Activated naive CD4-positive, alpha-beta T cell treated with anti-CD3 and anti-CD28 coated beads, Interleukin-2, amount 50 U/mL, for 24 hours (primary cell): ENCODE results near the gene KCNAB1.
A peak's percentile ranks its signal among the peaks of the same experiment; 100 is the strongest.
"Not testable (repeated sequence)": the region's sequence is repeated elsewhere in the genome, so short reads cannot be mapped to it uniquely, and the experiment has no call there.

ENCODE experiments used
- H3K27ac Mint-ChIP-seq: one replicate; pipeline ENCODE4 v1.8.0; 2021; ENCODE audit warnings: mild to moderate bottlenecking, mixed read lengths
- H3K27me3 Mint-ChIP-seq: one replicate; pipeline ENCODE4 v1.8.0; 2021; ENCODE audit warnings: mixed read lengths
- H3K36me3 Mint-ChIP-seq: one replicate; pipeline ENCODE4 v1.8.0; 2021; ENCODE audit warnings: mixed read lengths
- H3K4me1 Mint-ChIP-seq: one replicate; pipeline ENCODE4 v1.8.0; 2021; ENCODE audit warnings: mixed read lengths
- H3K4me3 Mint-ChIP-seq: one replicate; pipeline ENCODE4 v1.8.0; 2021; ENCODE audit warnings: mild to moderate bottlenecking, mixed read lengths
- H3K9me3 Mint-ChIP-seq: one replicate; pipeline ENCODE4 v1.8.0; 2021; ENCODE audit warnings: mixed read lengths

The KCNAB1 gene

GRCh38 chr3:156543043-156543555 lies 422.7 kb downstream of the KCNAB1 start:
- H3K36me3 Mint-ChIP-seq = peaks cover 10% of the 10 kb centered on the region
- H3K4me1 Mint-ChIP-seq = peaks cover 27% of the 10 kb centered on the region
- H3K27me3 Mint-ChIP-seq = no peaks in the 10 kb centered on the region
- H3K4me3 Mint-ChIP-seq = no peak overlapping the region
- H3K27ac Mint-ChIP-seq = no peak overlapping the region
- no peaks in the 10 kb centered on the region for H3K9me3 Mint-ChIP-seq

DNA sequence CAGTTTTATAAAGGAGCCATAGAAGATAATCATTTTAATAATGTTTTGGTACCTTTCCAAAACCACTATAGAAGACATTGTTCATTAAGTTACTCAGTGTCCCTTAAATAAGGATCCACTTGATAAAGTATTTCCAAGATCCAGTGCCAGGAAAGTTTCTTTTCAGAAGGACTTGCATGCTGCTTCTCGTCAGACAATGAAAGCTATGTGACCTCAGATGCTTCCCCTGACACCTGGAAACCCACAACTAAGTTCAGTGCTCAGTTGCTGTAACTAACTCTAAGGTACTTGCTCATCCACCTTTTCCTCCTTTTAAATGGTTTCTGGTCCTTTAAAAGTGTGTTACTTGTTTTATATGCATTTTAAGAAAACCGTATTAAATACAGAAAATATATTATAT lies 427.3 kb downstream of the KCNAB1 start:
- no peaks in the 10 kb centered on the region for H3K9me3 Mint-ChIP-seq
- no peak overlapping the region for H3K27ac Mint-ChIP-seq

GRCh38 chr3:156548041-156548687 lies 427.8 kb downstream of the KCNAB1 start:
- no peaks in the 10 kb centered on the region for H3K9me3 Mint-ChIP-seq
- no peaks in the 10 kb centered on the region for H3K27me3 Mint-ChIP-seq
- H3K27ac Mint-ChIP-seq = no peak overlapping the region
- no peak overlapping the region for H3K4me3 Mint-ChIP-seq
- peaks cover 23% of the 10 kb centered on the region for H3K36me3 Mint-ChIP-seq
- H3K4me1 Mint-ChIP-seq = peaks cover 66% of the 10 kb centered on the region

More for the DNA sequence above, 427.3 kb downstream of the KCNAB1 start:
- peaks cover 24% of the 10 kb centered on the region for H3K36me3 Mint-ChIP-seq
- H3K4me1 Mint-ChIP-seq = peaks cover 62% of the 10 kb centered on the region
- no peaks in the 10 kb centered on the region for H3K27me3 Mint-ChIP-seq
- H3K4me3 Mint-ChIP-seq = no peak overlapping the region

GRCh38 chr3:156548902-156549301 lies 428.5 kb downstream of the KCNAB1 start:
- H3K36me3 Mint-ChIP-seq = peaks cover 23% of the 10 kb centered on the region
- no peak overlapping the region for H3K4me3 Mint-ChIP-seq
- no peak overlapping the region for H3K27ac Mint-ChIP-seq
- H3K27me3 Mint-ChIP-seq = no peaks in the 10 kb centered on the region
- H3K4me1 Mint-ChIP-seq = peaks cover 73% of the 10 kb centered on the region
- no peaks in the 10 kb centered on the region for H3K9me3 Mint-ChIP-seq

GRCh38 chr3:156551261-156551660 lies 430.9 kb downstream of the KCNAB1 start:
- no peaks in the 10 kb centered on the region for H3K27me3 Mint-ChIP-seq
- H3K36me3 Mint-ChIP-seq = peaks cover 22% of the 10 kb centered on the region
- no peak overlapping the region for H3K27ac Mint-ChIP-seq
- no peaks in the 10 kb centered on the region for H3K9me3 Mint-ChIP-seq
- H3K4me3 Mint-ChIP-seq = peak overlapping the region; percentile 49
- peaks cover 71% of the 10 kb centered on the region for H3K4me1 Mint-ChIP-seq

DNA sequence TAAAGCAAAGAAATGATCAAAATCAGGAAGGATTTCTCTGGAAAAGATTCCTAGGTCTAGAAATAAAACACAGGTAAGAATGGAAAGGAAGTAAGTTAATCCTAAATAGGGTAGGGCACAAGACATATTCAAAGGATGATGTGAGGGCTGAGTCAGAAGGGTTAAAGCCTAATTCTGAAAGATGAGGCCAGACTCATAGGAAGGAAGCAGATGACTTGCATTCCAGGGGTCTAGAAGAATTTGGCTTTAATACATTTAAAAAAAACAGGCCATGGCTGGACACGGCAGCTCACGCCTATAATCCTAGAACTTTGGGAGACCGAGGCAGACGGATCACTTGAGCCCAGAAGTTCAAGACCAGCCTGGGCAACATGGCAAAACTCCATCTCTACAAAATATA lies 431.4 kb downstream of the KCNAB1 start:
- peak overlapping the region; percentile 49 for H3K4me3 Mint-ChIP-seq
- H3K36me3 Mint-ChIP-seq = peaks cover 18% of the 10 kb centered on the region
- peaks cover 69% of the 10 kb centered on the region for H3K4me1 Mint-ChIP-seq
- no peak overlapping the region for H3K27ac Mint-ChIP-seq
- H3K9me3 Mint-ChIP-seq = no peaks in the 10 kb centered on the region
- no peaks in the 10 kb centered on the region for H3K27me3 Mint-ChIP-seq

- H3K36me3 Mint-ChIP-seq = peaks cover 17% of the 10 kb centered on the region
- no peak overlapping the region for H3K27ac Mint-ChIP-seq
- H3K4me1 Mint-ChIP-seq = peaks cover 60% of the 10 kb centered on the region
- no peaks in the 10 kb centered on the region for H3K27me3 Mint-ChIP-seq
- H3K4me3 Mint-ChIP-seq = peak overlapping the region; percentile 96
- no peaks in the 10 kb centered on the region for H3K9me3 Mint-ChIP-seq
Measured at GRCh38 chr3:156552973-156553372, 432.6 kb downstream of the KCNAB1 start.

DNA sequence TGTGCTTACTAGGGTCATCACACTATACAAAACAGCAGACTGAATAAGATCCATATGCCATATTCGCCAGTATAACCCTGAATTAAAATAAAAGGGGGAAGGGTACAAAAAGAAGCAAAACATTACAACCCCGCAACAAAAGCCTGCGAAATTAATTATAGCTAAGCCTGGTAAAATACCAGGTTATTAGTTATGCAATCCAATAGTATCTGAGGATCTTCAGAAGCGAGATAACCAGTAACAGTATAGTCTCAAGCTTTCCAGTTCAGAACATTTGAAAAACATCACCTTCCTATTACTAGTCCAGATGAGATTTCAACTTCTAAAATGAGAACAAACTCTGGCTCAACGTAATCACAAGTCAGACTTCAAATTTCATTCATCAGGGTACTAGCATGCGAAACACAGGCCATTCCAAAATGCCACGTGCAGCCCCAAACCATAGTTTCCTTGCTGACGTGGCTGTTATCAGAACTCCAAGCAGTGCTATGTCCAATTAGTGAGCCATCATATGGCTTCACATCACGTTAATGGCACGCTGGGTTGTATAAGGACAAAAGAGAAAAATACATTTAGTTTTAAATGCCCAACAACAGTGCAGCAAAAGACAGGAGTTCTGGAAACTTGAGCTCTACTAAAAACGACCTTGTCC lies 433.5 kb downstream of the KCNAB1 start:
- peaks cover 57% of the 10 kb centered on the region for H3K4me1 Mint-ChIP-seq
- no peaks in the 10 kb centered on the region for H3K27me3 Mint-ChIP-seq
- peaks cover 15% of the 10 kb centered on the region for H3K36me3 Mint-ChIP-seq

GRCh38 chr3:156554515-156554841 lies 434.1 kb downstream of the KCNAB1 start:
- peak overlapping the region; percentile 96 for H3K27ac Mint-ChIP-seq
- H3K4me1 Mint-ChIP-seq = peaks cover 55% of the 10 kb centered on the region
- peak overlapping the region; percentile 96 for H3K4me3 Mint-ChIP-seq
- H3K27me3 Mint-ChIP-seq = no peaks in the 10 kb centered on the region
- no peaks in the 10 kb centered on the region for H3K9me3 Mint-ChIP-seq
- H3K36me3 Mint-ChIP-seq = peaks cover 15% of the 10 kb centered on the region

More for the DNA sequence above, 433.5 kb downstream of the KCNAB1 start:
- peak overlapping the region; percentile 96 for H3K4me3 Mint-ChIP-seq
- H3K9me3 Mint-ChIP-seq = no peaks in the 10 kb centered on the region
- peak overlapping the region; percentile 96 for H3K27ac Mint-ChIP-seq

GRCh38 chr3:156554842-156555687 lies 434.7 kb downstream of the KCNAB1 start, which contains the start of gene SSR3:
TSS of gene SSR3 (minus strand) at chr3:156555117. CDS start at chr3:156555089, 28 bp downstream.
- Mint-ChIP-seq H3K4me1 (peaks cover 50% of the 10 kb centered on the region), H3K27me3 (no peaks in the 10 kb centered on the region), H3K27ac (peak within 1 kb of the TSS; percentile 96), H3K9me3 (no peaks in the 10 kb centered on the region), H3K4me3 (peak within 1 kb of the TSS; percentile 96), H3K36me3 (peaks cover 15% of the 10 kb centered on the region)

- Mint-ChIP-seq H3K4me1 (peaks cover 19% of the 10 kb centered on the region), H3K9me3 (no peaks in the 10 kb centered on the region), H3K27ac (no peak overlapping the region), H3K27me3 (peaks cover 4% of the 10 kb centered on the region), H3K4me3 (no peak overlapping the region), H3K36me3 (no peaks in the 10 kb centered on the region)
Measured at GRCh38 chr3:156558389-156558788, 438.0 kb downstream of the KCNAB1 start.

GRCh38 chr3:156559321-156559720 lies 438.9 kb downstream of the KCNAB1 start:
- Mint-ChIP-seq H3K27ac (no peak overlapping the region), H3K36me3 (no peaks in the 10 kb centered on the region), H3K27me3 (peaks cover 5% of the 10 kb centered on the region), H3K9me3 (no peaks in the 10 kb centered on the region), H3K4me1 (peaks cover 13% of the 10 kb centered on the region), H3K4me3 (no peak overlapping the region)

GRCh38 chr3:156561533-156561932 lies 441.2 kb downstream of the KCNAB1 start:
- no peak overlapping the region for H3K4me3 Mint-ChIP-seq
- H3K9me3 Mint-ChIP-seq = no peaks in the 10 kb centered on the region
- H3K27me3 Mint-ChIP-seq = peaks cover 7% of the 10 kb centered on the region
- H3K36me3 Mint-ChIP-seq = no peaks in the 10 kb centered on the region
- no peaks in the 10 kb centered on the region for H3K4me1 Mint-ChIP-seq
- no peak overlapping the region for H3K27ac Mint-ChIP-seq

DNA sequence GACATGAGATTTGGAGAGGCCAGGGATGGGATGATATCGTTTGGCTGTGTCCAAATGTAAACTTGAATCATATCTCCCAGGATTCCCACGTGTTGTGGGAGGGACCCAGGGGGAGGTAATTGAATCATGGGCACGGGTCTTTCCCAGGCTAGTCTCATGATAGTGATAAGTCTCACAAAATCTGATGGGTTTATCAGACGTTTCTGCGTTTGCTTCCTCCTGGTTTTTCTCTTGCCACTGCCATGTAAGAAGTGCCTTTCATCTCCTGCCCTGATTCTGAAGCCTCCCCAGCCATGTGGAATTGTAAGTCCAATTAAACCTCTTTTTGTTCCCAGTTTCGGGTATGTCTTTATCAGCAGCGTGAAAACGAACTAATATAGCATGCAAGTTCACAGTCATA lies 442.1 kb downstream of the KCNAB1 start:
- not testable (repeated sequence) for H3K9me3 Mint-ChIP-seq, H3K27ac Mint-ChIP-seq, H3K27me3 Mint-ChIP-seq, H3K4me1 Mint-ChIP-seq, H3K4me3 Mint-ChIP-seq, H3K36me3 Mint-ChIP-seq

DNA sequence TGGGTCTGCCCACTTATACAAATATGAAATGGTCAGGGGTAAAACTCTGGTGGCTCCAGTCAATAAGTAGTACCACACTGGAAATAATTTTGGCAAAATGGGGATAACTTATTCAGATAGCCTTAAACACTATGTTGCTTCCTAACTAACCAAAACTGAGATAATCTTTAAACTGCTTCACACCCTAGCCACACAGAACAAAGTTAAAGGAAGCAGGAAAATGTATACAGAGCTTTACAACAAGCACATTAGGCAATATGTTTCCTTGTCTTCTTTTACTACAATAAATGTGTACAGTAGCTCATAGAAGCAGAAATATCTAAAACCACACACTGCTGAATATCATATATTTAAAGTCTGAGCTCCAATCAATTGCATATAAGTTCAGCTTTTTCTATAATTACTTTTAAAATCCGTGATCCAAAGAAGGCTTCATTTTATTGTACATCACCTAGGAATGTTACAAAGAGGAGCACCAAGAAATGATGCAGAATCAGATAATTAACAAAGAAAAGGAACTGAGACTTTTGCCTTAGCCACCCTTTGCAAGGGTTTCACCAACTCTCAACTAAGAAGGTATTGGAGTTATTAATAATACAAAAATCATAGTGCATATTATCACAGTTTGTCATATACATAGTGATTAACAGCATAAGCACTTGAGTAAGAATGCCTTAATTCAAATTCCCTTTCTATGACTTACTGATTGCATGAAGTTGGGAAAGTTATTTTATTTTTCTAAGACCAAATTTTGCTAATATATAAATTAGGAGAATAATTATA lies 443.7 kb downstream of the KCNAB1 start:
- no peak overlapping the region for H3K27ac Mint-ChIP-seq
- peaks cover 7% of the 10 kb centered on the region for H3K27me3 Mint-ChIP-seq
- H3K9me3 Mint-ChIP-seq = no peaks in the 10 kb centered on the region
- no peaks in the 10 kb centered on the region for H3K36me3 Mint-ChIP-seq
- no peaks in the 10 kb centered on the region for H3K4me1 Mint-ChIP-seq
- H3K4me3 Mint-ChIP-seq = no peak overlapping the region
